ENCODE data around the gene SCAMP4. TPM values are rescaled to one million over a fixed set of nuclear protein-coding genes. Genes with fewer than 3 reads are reported as not detected.

Gene SCAMP4
- total and polyA plus RNA-seq, 9 of the 15 experiments (the other 6 are each of a cell fraction or from before 2014, with no cell fraction given): 0.81 to 45.9 (median 12.8) TPM

- peak in 1 of 4 experiments; percentile 36 for DNase-seq (ENCODE audit: extremely low read depth in 1 of 4, low spot score in 3 of 4)
- Histone ChIP-seq H3K4me3 (no peak overlapping the region), H3K4me2 (ENCODE audit: insufficient read depth, low read length) (no peak overlapping the region; the same call in 1 of the 2 replicates), H3K36me3 (ENCODE audit: control insufficient read depth, insufficient read depth, low read length) (no peaks in the 10 kb centered on the region), H3K27me3 (ENCODE audit: control insufficient read depth in 2 of 2, insufficient read depth in 2 of 2, low read length in 2 of 2) (no peaks in the 10 kb centered on the region), H2AFZ (ENCODE audit: low read depth, low read length) (peak overlapping the region; percentile 56; the same call in 1 of the 2 replicates), H4K20me1 (replicated peaks; ENCODE audit: control insufficient read depth, insufficient read depth, low read length) (no peaks in the 10 kb centered on the region), H3K9me1 (ENCODE audit: control insufficient read depth, insufficient read depth, low read length) (no peaks in the 10 kb centered on the region), H3K27ac (ENCODE audit: extremely low read depth, low read depth, low read length) (peak overlapping the region; percentile 36), H3K79me2 (ENCODE audit: control insufficient read depth, insufficient read depth, low read length) (no peaks in the 10 kb centered on the region), H3K9ac (ENCODE audit: insufficient read depth in 1 of 2, low read depth in 2 of 2, low read length in 2 of 2) (peak overlapping the region in 1 of 2 experiments; percentile 78; a peak in 2 of 4 replicates), H3K4me1 (replicated peaks in 1 of 2; ENCODE audit: control insufficient read depth in 2 of 2, insufficient read depth in 2 of 2, low read length in 2 of 2) (peaks cover 9 to 38% of the 10 kb centered on the region in 2 experiments; a peak in 4 of 5 replicates), H3K9me3 (replicated peaks; ENCODE audit: control insufficient read depth, insufficient read depth, low read depth, low read length) (no peaks in the 10 kb centered on the region)
- intact Hi-C loops (cut with micrococcal nuclease): loop anchor here (2.0 kb wide), 1 partner anchor 24 kb away; no protein-coding TSS in a partner anchor
- peak; percentile 15 for FAIRE-seq
- TF ChIP-seq SIN3A (IDR thresholded peaks at IDR 0.05; ENCODE audit: borderline replicate concordance in 2 of 2, control insufficient read depth in 1 of 2, low read depth in 2 of 2, low read length in 2 of 2) (no peak), ZNF3 (CRISPR knock-in tag; IDR thresholded peaks at IDR 0.05) (no peak), IRF2 (CRISPR knock-in tag; IDR thresholded peaks at IDR 0.05) (no peak), GTF2F1 (IDR thresholded peaks at IDR 0.05; ENCODE audit: low read depth, low read length) (no peak), KLF10 (CRISPR knock-in tag; IDR thresholded peaks at IDR 0.05) (no peak), FUS (optimal IDR thresholded peaks at IDR 0.05; ENCODE audit: low read depth, low read length) (no peak), HDAC1 (IDR thresholded peaks at IDR 0.05) (0 out of 4 replicates have a peak, but pooled peaks of 1 of the 2 experiments have one; percentile 28), TCF3 (CRISPR knock-in tag; IDR thresholded peaks at IDR 0.05) (no peak), MEF2D (tag; conservative IDR thresholded peaks at IDR 0.05; ENCODE audit: low read depth) (no peak)
- ATAC-seq: no peak
- CTCF ChIA-PET (ENCODE audit: low intra/inter-chr PET ratio): interaction anchor here (0.7 kb wide), 1 partner anchor 60 kb away, joined by 4 read pairs; no protein-coding TSS in a partner anchor
- in situ Hi-C loops (cut with MboI): no loop called here
- POLR2A ChIA-PET: interaction anchor here (0.6 to 1.9 kb wide), 2 partner anchors 21 to 38 kb away, joined by 6 read pairs; no protein-coding TSS in a partner anchor
- BruUV-seq (replicated peaks): no TSS peak
- 67% methylated on average over 13 of the region's 13 CpGs for WGBS (ENCODE audit: insufficient coverage, low coverage, missing lambda C conversion rate)
Measured at GRCh38 chr19:1896508-1896907, 8.7 kb upstream of the SCAMP4 start.

All from K562 (cell line).